GM18870 (cell line): Measurements from ENCODE around the gene LNP1.
"Not testable (repeated sequence)": the region's sequence is repeated elsewhere in the genome, so short reads cannot be mapped to it uniquely, and the experiment has no call there.

Experiments
- ATAC-seq: cut with Tn5 transposase; IDR thresholded peaks from one replicate; pipeline ENCODE4 v1.9.1; 2021; ENCODE audit warnings: moderate library complexity; ENCODE audit not compliant: unreplicated experiment

The LNP1 gene

DNA sequence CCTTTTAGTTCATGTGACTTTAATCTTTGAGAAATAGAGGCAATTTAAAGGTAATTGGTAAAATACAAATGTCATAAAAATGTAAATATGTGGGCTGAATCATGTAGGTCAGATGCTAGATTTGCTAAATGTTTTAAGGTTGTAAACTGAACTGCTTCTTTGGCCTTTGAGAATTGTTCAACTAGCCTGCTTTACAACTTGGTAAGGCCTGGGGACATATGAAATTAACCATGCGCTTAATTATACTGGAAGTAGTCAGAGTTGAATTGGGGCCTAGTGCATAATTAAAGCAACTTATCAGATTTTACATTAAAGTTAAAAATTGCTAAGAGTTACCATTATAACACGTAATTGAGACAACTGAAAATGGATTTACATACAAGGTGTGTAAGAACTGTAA is 70.1 kb downstream of the LNP1 start:
- ATAC-seq: no peak

DNA sequence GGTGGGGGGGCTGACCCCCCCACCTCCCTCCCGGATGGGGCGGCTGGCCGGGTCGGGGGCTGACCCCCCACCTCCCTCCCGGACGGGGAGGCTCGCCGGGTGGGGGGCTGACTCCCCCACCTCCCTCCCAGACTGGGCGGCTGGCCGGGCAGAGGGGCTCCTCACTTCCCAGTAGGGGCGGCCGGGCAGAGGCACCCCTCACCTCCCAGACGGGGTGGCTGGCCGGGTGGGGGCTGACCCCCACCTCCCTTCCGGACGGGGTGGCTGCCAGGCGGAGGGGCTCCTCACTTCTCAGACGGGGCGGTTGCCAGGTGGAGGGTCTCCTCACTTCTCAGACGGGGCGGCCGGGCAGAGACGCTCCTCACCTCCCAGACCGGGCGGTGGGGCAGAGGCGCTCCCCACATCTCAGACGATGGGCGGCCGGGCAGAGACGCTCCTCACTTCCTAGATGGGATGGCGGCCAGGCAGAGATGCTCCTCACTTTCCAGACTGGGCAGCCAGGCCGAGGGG is 76.6 kb downstream of the LNP1 start:
- not testable (repeated sequence) for ATAC-seq

DNA sequence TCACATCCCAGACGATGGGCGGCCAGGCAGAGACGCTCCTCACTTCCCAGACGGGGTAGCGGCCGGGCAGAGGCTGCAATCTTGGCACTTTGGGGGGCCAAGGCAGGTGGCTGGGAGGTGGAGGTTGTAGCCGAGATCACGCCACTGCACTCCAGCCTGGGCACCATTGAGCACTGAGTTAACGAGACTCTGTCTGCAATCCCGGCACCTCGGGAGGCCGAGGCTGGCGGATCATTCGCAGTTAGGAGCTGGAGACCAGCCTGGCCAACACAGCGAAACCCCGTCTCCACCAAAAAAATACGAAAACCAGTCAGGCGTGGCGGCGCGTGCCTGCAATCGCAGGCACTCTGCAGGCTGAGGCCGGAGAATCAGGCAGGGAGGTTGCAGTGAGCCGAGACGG is 77.2 kb downstream of the LNP1 start:
- ATAC-seq: not testable (repeated sequence)

DNA sequence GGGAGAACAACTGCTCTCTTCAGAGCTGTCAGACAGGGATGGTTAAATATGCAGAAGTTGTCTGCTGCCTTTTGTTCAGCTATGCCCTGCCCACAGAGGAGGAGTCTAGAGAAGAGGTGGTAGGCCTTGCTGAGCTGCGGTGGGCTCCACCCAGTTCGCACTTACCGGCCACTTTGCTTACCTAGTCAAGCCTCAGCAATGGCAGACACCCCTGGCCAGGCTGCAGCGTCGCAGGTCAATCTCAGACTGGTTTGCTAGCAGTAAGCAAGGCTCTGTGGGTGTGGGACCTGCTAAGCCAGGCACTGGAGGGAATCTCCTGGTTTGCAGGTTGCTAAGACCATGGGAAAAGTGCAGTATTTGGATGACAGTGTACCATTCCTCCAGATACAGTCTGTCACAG is 78.7 kb downstream of the LNP1 start:
- no peak for ATAC-seq

DNA sequence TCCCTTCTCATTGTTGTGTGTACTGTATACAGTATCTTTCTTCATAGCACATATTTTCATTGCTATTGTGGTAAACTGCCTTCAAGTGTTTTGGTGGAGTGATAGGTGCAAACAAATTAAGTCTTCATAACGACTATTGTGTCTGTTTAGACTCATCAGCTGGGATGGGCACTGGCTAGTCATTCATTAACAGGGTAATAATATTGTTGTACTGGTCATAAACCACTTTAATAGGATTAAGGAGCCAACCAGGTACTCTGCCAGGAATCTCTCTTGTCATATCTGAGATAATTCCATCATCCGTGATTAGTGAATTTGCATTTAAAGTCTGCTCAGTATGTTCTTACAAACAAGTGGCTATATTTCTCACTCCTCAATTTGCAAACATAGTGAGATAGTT is 80.8 kb downstream of the LNP1 start:
- ATAC-seq: no peak

DNA sequence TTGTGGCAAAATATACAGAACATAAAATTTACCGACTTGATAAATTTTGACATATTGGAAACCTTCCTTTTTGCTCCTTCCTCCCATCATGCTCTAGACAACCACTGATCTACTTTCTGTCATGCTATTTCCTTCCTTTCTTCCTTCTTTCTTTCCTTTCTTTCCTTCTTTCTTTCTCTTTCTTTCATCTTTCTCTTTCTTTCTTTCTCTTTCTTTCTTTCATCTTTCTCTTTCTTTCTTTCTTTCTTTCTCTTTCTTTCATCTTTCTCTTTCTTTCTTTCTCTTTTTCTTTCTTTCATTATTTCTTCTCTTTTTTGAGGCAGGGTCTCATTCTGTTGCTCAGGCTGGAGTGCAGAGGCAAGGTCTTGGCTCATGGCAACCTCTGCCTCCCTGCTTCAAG is 82.2 kb downstream of the LNP1 start:
- no peak for ATAC-seq

DNA sequence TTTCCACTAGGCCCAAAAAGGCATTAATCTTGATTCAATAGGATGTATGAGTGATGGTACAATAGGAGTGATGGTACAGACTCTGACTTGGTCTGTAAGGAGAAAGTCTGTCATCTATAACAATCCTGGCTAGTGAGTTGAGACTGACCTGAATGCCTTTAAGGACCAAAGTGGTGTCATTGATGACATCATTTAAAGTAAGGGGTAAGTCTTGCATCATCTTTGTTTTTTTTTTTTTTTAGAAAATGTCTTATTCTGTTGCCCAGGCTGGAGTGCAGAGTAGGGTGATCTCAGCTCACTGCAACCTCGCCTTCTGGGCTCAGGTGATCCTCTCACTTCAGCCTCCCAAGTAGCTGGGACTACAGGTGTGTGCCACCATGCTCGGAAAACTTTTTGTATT is 85.5 kb downstream of the LNP1 start:
- ATAC-seq: no peak

DNA sequence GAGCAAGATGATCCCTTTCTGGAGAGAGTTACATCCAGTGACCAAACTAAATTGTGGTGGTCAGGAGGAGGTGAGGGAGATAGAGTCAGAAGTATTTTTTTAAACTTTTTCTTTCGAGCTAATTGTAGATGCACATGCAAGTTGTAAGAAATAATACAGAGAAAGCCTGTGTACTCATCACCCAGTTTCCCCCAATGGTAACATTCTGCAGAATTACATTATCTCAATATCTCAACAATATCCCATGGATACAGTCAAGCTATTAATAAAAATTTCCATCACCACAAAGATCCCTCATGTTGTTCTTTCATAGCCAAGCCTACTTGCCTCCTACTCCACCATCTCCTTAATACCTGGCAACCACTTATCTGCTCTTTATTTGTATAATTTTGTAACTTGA is 87.8 kb downstream of the LNP1 start:
- no peak for ATAC-seq

DNA sequence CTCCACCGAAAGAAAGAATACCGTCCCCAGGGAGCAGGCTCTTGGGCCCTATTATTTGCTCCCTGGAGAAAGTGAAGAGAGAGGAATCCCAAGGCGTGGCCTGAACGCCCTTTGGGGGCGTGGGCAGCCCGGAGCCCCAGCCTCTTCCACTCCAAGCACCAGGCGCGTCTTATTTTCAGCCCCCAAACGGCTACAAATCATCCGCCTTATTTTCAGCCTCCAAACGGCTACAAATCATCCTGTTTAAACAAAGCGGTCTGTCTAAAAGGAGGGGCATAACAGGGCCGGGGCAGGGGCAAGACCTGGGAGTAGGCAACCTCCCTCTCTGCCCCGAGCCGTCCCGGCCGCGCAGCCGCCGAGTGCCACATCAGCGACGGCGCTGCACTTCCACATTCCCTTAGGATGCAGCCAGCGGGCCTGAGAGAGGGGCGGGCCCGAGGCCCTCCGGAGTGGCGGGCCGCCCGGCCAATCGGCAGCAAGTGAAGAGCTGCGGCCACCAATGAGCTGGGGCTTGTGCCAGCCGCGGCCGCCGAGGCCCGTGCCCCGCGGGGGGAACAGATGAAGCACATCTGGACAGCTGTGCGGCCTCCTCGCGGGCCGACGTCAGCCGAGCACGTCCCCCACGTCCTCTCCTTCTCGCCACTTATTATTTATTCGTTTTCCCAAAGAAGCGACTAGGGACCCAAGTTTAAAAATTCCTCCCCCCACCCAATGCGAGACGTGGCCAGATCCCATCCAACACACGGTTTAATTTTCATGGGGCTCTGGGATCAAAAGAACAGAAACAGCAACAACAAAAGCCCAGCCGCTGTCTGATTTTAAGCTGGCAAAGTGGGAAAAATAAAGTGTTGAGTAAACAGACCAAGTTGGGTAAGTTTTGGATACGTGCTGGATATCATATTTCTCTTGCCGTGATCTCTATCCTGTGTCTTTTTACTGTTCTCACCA is 91.0 kb downstream of the LNP1 start, which contains the start of gene TMEM45A:
Gene TMEM45A (plus strand): TSS at position 561 of the 948 bp plus-strand sequence. CDS start 62,593 bp downstream, outside the sequence.
- peak; percentile 79 for ATAC-seq

DNA sequence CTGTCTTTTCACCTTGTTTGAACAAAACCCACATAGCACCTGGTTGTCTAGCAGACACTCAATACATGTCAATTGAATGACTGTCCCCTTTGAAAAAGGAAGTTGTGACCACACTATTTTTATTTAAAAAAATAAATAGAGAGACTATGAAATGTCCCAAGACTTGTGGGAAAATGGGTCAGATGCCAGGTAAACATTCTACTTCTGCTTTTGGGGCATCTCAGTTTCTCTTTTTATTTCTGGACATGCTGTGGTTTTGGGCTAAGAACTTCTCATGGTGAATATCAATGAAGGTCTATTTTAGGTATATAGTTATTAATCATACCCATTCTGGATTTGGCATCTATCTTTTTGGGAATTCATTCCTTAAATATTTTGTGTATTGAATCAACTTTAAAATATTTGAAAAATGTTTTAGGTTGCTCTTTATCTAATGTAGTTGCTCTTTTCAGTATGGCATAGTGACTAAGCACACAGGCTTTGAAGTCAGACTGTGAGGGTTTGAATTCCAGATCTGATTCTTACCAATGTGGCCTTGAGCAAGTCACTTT is 95.4 kb downstream of the LNP1 start:
- peak; percentile 42 for ATAC-seq

DNA sequence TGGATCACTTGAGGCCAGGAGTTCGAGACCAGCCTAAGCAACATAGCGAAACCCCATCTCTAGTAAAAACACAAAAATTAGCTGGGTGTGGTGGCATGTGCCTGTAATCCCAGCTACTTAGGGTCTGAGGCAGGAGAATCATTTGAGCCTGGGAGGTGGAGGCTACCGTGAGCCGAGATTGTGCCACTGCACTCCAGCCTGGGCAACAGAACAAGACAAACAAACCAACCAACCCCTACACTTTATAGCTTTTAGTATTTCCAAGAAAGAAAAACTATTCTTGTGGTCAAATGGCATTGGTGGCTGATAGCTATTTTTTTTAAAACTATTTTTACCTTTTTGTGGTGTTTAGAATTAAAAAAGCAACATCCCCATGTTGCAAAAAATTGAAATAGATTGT is 98.3 kb downstream of the LNP1 start:
- no peak for ATAC-seq

DNA sequence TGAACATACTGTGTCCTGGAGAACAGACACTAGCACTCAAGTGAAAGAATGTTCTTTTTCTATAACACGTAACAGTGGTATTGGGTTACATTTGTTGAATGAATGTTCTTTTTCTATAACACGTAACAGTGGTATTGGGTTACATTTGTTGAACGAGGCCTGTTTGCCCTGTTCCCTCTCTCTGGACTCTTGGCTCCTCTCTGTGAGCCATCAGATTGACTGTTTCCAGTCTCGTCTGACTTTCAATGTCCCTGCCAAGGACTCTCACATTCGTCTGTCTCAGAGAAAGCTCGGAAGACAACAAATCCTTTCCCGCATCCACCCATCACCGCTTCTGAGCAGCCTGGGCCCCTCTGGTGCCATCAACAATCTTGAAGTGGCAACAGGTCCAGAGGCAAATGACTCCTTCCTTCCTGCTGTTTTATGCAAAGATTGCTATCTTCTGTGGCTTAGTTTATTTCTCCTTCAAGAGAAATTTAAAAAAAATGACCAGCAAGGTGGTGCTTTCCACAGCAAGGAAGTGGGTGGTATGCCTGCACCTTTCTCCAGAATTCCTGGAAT is 99.1 kb downstream of the LNP1 start:
- ATAC-seq: no peak

DNA sequence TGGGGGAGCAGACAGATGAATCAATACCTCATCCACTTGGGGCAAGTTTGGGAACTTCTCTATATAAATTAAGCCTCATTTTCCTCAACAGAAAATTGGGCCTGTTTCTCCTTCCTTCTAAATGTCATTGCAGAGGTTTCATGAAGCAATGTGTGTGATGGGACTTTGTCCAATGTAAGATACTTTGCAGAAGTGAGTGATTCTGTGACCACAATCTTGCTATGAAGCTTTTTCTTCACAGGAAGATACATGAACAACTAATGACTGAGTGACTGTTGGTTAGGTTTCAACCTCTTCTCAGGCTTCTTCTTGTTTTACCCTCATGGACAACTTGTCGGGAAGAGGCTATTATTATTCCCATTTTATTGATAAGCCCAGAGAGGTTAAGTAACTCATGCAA is 102.1 kb downstream of the LNP1 start:
- ATAC-seq: no peak
